Measurements from ENCODE around the gene MKI67.
A peak's percentile ranks its signal among the peaks of the same experiment; 100 is the strongest.

The MKI67 gene

GRCh38 chr10:128066870-128067382, 59.3 kb downstream of the MKI67 start:
- TF ChIP-seq POLR2A (IDR thresholded peaks at IDR 0.05; ENCODE audit: low read depth, low read length) (no peak), TAF1 (IDR thresholded peaks at IDR 0.05; ENCODE audit: borderline replicate concordance, low read depth, low read length) (no peak), POLR2AphosphoS5 (IDR thresholded peaks at IDR 0.05; ENCODE audit: low read depth, low read length) (no peak; the same call in 1 of the 2 replicates)
- FAIRE-seq (peak; percentile 89), DNase-seq (ENCODE audit: insufficient read length) (no peak)

DNA sequence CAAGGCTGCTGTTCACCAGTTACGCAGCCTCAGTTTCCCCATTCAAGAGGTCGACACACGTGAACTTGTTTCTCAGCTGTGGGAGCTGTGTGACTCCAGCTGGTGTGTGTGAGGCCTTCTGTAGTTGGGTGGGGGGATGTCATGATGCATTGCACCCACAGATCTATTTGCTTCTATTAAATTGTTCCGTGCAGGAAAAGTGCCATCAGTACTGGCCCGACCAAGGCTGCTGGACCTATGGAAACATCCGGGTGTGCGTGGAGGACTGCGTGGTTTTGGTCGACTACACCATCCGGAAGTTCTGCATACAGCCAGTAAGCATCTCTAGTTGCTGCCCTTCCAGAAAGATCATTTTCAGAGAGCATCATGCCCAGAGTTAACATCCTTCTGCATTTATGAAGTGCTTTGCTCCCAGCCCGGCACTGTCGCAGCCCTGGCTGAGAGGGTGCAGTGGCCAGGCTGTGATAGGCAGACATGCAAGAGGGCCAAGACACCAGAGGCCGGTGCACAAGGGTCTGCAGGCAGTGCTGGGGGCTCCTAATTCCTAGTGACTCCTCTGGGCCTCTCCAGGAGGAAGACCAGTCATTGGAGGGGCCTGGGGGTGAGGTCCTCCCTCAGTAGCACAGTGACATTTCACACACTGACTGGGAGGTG, 60.2 kb downstream of the MKI67 start:
- TF ChIP-seq POLR2AphosphoS5 (IDR thresholded peaks at IDR 0.05; ENCODE audit: low read depth, low read length) (no peak), POLR2A (IDR thresholded peaks at IDR 0.05; ENCODE audit: low read depth, low read length) (no peak), TAF1 (IDR thresholded peaks at IDR 0.05; ENCODE audit: borderline replicate concordance, low read depth, low read length) (no peak)
- FAIRE-seq (no peak), DNase-seq (ENCODE audit: insufficient read length) (no peak)

GRCh38 chr10:128064970-128065580, 61.1 kb downstream of the MKI67 start:
- TF ChIP-seq POLR2A (IDR thresholded peaks at IDR 0.05; ENCODE audit: low read depth, low read length) (no peak), POLR2AphosphoS5 (IDR thresholded peaks at IDR 0.05; ENCODE audit: low read depth, low read length) (no peak), TAF1 (IDR thresholded peaks at IDR 0.05; ENCODE audit: borderline replicate concordance, low read depth, low read length) (no peak)
- no peak for FAIRE-seq
- no peak for DNase-seq (ENCODE audit: insufficient read length)

- DNase-seq (ENCODE audit: insufficient read length) (no peak), FAIRE-seq (peak; percentile 86)
- TF ChIP-seq POLR2A (IDR thresholded peaks at IDR 0.05; ENCODE audit: low read depth, low read length): no peak
- TF ChIP-seq TAF1 (IDR thresholded peaks at IDR 0.05; ENCODE audit: borderline replicate concordance, low read depth, low read length): no peak
- no peak for TF ChIP-seq POLR2AphosphoS5 (IDR thresholded peaks at IDR 0.05; ENCODE audit: low read depth, low read length)
These were observed 61.9 kb downstream of the MKI67 start for GRCh38 chr10:128064108-128064969.

DNA sequence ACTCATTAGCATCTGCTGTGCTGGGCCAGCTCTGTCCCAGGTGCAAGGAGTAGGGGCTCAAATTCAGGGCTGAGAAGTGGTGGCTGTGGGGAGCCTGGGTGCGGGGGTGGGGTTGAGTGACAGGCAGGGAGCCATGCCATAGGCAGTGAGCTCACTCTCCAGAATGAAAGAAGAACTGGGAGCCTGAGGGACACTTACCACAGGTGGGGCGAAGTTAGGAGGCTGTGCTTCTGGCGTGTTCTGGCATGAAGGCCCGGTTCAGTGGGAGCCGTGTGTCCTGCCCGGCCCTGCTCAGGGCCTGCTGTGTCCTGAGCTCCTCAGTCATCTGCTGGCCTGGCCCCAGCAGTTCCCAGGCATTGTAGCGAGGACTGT, 62.5 kb downstream of the MKI67 start:
- TF ChIP-seq TAF1 (IDR thresholded peaks at IDR 0.05; ENCODE audit: borderline replicate concordance, low read depth, low read length) (no peak), POLR2A (IDR thresholded peaks at IDR 0.05; ENCODE audit: low read depth, low read length) (no peak), POLR2AphosphoS5 (IDR thresholded peaks at IDR 0.05; ENCODE audit: low read depth, low read length) (no peak)
- FAIRE-seq (peak; percentile 44), DNase-seq (ENCODE audit: insufficient read length) (no peak)

DNA sequence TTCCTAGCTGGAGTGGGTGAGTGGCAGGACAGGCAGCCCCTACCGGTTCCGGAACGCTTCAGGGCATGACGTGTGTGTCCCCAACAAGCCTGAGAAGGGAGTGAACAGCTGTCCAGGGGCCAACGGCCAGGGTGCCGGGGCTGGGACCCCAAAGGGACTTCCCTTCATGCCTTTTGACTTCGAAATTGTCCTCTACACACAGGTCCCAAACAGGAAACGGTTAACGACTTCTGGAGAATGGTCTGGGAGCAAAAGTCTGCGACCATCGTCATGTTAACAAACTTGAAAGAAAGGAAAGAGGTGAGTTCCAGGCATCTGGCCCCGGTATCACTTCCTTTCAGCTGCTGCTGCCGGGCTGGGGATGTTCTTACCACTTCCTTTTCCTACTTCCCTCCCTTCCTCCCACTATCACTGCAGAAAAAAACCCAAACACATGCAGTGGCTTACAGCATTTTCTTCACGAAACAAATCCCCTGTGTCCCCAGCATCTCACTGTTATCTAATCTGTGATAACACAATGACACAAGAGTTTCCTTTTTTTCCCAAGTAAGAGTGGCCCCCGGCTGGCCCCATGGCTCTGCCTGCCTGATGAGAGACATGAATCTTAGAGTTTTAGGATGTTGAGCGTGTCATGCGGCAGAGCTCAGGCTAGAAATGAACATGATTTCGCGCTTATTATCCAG, 63.2 kb downstream of the MKI67 start:
- FAIRE-seq (peak; percentile 93), DNase-seq (ENCODE audit: insufficient read length) (no peak)
- TF ChIP-seq POLR2A (IDR thresholded peaks at IDR 0.05; ENCODE audit: low read depth, low read length): no peak

DNA sequence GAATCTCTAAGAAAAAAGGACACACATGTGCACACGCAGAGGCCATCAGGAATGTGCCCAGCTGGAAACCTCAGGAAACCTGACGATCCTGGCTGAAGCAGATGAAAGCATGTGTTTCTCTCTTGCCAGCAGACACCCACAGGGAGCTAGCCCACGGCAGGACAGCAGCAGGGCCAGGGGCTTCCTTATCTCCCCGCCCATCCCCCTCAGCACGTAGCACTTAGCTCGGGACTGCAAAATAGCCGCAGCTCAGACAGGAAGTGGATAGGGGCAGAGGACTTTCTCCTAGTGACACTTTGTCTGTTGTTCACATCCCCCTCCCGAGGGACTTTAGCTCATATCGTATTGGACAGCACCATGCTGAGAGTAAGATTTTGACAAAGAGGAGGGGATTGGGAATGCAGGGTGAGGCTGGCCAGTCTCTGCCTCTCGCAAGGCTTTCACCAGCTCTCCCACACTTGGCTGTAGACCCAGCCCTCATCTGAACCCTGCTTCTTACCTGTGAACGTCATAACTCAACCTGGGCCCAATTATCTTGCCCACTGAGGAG, 63.8 kb downstream of the MKI67 start:
- FAIRE-seq (no peak), DNase-seq (ENCODE audit: insufficient read length) (no peak)
- TF ChIP-seq TAF1 (IDR thresholded peaks at IDR 0.05; ENCODE audit: borderline replicate concordance, low read depth, low read length): no peak
- no peak for TF ChIP-seq POLR2AphosphoS5 (IDR thresholded peaks at IDR 0.05; ENCODE audit: low read depth, low read length)
- no peak for TF ChIP-seq POLR2A (IDR thresholded peaks at IDR 0.05; ENCODE audit: low read depth, low read length)

DNA sequence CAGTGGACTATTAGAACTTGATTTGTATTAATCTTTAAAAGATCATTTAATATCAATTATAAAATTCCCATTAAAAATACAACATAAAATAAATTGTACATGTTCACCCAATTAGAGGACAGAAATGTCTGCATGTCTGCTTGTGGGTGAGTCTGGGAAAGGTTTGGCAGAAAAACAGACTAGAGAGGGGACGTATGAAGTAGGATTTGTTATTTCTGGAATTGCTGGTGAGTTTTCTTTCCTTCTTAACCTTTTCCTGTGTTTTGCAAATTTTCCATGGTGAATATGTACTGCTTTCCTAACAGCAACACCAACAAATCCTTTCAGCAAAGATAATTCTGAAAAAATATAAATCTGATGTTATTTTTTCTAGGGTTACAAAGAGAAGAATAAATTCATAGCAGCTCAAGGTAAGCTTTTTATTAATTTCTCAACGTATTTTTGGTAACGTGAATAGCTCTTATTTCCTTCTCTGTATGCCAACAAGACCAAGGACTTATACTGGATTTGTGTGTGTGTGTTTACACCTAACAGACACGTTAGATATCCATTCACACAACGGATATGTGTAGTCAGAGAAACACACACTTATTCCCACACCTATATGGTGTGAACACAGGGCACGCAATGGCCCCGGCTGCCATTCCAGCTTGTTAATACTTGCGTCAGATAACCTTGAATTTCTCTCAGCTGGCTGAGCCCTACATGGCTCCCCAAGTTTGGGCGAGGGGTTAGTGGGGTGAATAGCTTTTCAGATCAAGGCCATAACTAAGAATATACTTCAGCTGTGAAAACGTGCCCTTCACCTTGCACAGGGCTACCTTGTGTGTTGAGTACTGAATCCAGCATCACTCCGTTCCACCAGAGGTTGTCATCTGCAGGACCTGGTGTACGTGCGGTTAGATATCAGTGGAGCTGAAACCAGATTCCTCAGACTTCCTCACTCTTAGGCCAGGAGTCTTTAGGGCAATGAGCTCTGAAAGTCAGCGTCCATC, 64.6 kb downstream of the MKI67 start:
- FAIRE-seq: no peak
- TF ChIP-seq TAF1 (IDR thresholded peaks at IDR 0.05; ENCODE audit: borderline replicate concordance, low read depth, low read length) (no peak), POLR2A (IDR thresholded peaks at IDR 0.05; ENCODE audit: low read depth, low read length) (no peak), POLR2AphosphoS5 (IDR thresholded peaks at IDR 0.05; ENCODE audit: low read depth, low read length) (no peak)

DNA sequence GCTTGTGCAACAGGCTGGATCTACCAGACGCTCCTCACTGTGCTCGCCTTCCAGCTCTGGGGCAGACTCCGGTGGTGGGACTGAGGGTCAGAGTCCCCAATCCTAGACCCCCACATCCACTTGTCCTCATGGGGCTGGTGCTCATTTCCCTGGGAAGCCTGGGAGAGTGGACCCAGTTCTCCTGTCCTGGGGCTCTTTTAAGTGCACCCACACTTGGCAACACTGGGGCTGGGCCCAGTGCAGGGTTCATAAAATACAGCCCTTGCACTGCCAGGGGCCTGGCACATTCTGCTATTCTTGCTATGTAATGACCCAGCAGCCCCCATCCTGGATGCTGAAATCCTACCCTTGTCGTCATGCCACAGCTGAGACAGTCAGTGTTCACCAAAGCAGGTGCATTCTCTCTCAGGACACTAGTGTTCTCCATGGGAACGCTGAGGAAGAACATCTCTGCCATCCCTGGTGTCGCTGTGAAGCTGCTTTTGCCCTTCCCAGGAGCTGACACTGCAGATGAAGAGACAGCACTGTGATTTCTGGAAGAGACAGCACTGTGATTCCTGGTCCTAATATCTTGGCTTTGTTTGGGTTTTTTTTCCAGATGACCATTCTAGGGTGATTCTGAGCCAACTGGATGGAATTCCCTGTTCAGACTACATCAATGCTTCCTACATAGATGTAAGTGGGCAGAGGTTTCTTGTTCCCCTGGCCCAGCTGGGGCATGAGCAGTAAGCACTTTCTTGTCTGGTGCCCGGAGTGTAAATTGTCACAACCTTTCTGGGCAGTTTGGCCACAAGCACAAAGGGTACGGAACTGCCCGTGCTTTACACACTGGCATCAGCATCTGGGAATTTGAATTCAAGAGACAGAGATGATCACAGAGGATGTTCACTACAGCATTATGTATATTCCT, 65.6 kb downstream of the MKI67 start:
- no peak for TF ChIP-seq POLR2A (IDR thresholded peaks at IDR 0.05; ENCODE audit: low read depth, low read length)
- no peak for TF ChIP-seq TAF1 (IDR thresholded peaks at IDR 0.05; ENCODE audit: borderline replicate concordance, low read depth, low read length)
- TF ChIP-seq POLR2AphosphoS5 (IDR thresholded peaks at IDR 0.05; ENCODE audit: low read depth, low read length): no peak
- no peak for FAIRE-seq
- no peak for DNase-seq (ENCODE audit: insufficient read length)

More for the DNA sequence above, 64.6 kb downstream of the MKI67 start:
- DNase-seq (ENCODE audit: insufficient read length): no peak
